ENCODE data around the gene SLC35D3. TPM values are rescaled to one million over a fixed set of nuclear protein-coding genes. Genes with fewer than 3 reads are reported as not detected.
A peak's percentile ranks its signal among the peaks of the same experiment; 100 is the strongest.
"Not testable (repeated sequence)": the region's sequence is repeated elsewhere in the genome, so short reads cannot be mapped to it uniquely, and the experiment has no call there.

SLC35D3 gene
- total and polyA plus RNA-seq, 7 experiments from 2014 or later = 0.16 TPM; not detected in 6

DNA sequence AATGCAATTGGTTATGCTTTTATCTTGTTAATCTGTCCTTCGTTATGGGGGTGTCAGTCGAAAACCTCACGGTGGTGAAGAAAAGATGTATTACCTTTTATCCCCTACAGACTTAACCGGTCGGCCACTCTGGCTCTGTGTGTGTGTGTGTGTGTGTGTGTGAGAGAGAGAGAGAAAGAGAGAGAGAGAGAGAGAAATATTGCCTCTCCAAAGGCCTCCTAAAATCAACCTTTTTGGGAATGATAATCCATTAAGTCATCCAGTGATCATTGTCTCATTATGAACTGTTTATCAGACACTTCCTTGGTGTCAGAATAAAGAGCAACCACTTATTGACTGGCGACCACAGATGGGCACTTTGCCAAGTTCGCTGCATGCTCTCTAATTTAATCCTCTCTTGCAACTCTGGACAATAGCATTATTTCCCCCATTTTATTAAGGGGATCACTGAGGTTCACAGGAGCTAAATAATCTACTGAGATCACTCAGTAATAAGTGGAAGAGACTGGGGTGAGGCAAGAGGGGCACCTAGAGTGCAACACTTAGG lies 30.7 kb downstream of the SLC35D3 start:
- Histone ChIP-seq H3K9me3 (ENCODE audit: control insufficient read depth in 2 of 3, low read length in 3 of 3) (no peaks in the 10 kb centered on the region), H3K27ac (ENCODE audit: low read depth, low read length) (no peak overlapping the region), H3K27me3 (ENCODE audit: control insufficient read depth in 2 of 2, insufficient read depth in 2 of 2, low read length in 2 of 2) (no peaks in the 10 kb centered on the region), H3K36me3 (ENCODE audit: control insufficient read depth in 2 of 3, insufficient read depth in 3 of 3, low read length in 3 of 3) (no peaks in the 10 kb centered on the region), H3K4me3 (ENCODE audit: low read length) (no peak overlapping the region), H3K4me1 (ENCODE audit: control insufficient read depth in 2 of 2, insufficient read depth in 2 of 2, low read length in 2 of 2) (no peaks in the 10 kb centered on the region)
- ChIA-PET CTCF (no interaction called here), POLR2A (no interaction called here)
- H3K9me3 Mint-ChIP-seq = peaks cover 0 to 9% (median 3%) of the 10 kb centered on the region in 11 donors
- DNase-seq (no peak), ATAC-seq (no peak)
- intact Hi-C loops (cut with micrococcal nuclease) = no loop called here
- no peak overlapping the region for H3K27ac Mint-ChIP-seq
- H3K27me3 Mint-ChIP-seq = peaks cover 0 to 29% (median 12%) of the 10 kb centered on the region in 5 donors
- peaks cover 0 to 8% (median 7%) of the 10 kb centered on the region in 7 donors for H3K4me1 Mint-ChIP-seq
- H3K36me3 Mint-ChIP-seq = peaks cover 0 to 4% (median 0%) of the 10 kb centered on the region in 5 donors
- no peak overlapping the region for H3K4me3 Mint-ChIP-seq

DNA sequence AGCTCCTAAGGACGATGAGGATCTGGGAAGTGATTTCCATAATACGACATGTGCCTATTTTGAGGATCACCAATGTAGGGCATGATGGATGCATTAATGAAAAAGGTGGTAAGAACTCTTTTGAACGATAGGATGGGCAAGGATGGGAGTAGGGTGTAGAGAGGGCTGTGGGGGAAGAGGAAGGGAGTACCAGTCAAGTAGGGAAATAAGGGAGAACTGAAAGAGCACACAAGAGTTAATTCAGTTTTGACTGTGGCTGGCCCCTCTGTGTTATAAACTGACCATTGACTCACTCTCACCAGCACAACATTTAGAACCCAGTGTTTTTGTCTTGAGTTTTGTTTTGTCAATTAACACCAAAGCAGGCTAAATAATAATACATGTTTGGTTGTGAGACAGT lies 33.0 kb downstream of the SLC35D3 start:
- intact Hi-C loops (cut with micrococcal nuclease) = no loop called here
- no peaks in the 10 kb centered on the region for H3K27me3 ChIP-seq (ENCODE audit: control insufficient read depth in 2 of 2, insufficient read depth in 2 of 2, low read length in 2 of 2)
- ChIA-PET CTCF (no interaction called here), POLR2A (no interaction called here)
- Mint-ChIP-seq H3K4me3 (no peak overlapping the region), H3K36me3 (no peaks in the 10 kb centered on the region), H3K9me3 (no peaks in the 10 kb centered on the region), H3K4me1 (peaks cover 0 to 8% (median 7%) of the 10 kb centered on the region in 7 donors), H3K27me3 (peaks cover 0 to 34% (median 24%) of the 10 kb centered on the region in 5 donors), H3K27ac (no peak overlapping the region)
- H3K36me3 ChIP-seq (ENCODE audit: control insufficient read depth in 2 of 3, insufficient read depth in 3 of 3, low read length in 3 of 3) = no peaks in the 10 kb centered on the region
- H3K27ac ChIP-seq (ENCODE audit: low read depth, low read length) = no peak overlapping the region
- H3K4me3 ChIP-seq (ENCODE audit: low read length) = no peak overlapping the region
- DNase-seq (no peak), ATAC-seq (no peak)
- H3K4me1 ChIP-seq (ENCODE audit: control insufficient read depth in 2 of 2, insufficient read depth in 2 of 2, low read length in 2 of 2) = no peaks in the 10 kb centered on the region
- no peaks in the 10 kb centered on the region for H3K9me3 ChIP-seq (ENCODE audit: control insufficient read depth in 2 of 3, low read length in 3 of 3)

DNA sequence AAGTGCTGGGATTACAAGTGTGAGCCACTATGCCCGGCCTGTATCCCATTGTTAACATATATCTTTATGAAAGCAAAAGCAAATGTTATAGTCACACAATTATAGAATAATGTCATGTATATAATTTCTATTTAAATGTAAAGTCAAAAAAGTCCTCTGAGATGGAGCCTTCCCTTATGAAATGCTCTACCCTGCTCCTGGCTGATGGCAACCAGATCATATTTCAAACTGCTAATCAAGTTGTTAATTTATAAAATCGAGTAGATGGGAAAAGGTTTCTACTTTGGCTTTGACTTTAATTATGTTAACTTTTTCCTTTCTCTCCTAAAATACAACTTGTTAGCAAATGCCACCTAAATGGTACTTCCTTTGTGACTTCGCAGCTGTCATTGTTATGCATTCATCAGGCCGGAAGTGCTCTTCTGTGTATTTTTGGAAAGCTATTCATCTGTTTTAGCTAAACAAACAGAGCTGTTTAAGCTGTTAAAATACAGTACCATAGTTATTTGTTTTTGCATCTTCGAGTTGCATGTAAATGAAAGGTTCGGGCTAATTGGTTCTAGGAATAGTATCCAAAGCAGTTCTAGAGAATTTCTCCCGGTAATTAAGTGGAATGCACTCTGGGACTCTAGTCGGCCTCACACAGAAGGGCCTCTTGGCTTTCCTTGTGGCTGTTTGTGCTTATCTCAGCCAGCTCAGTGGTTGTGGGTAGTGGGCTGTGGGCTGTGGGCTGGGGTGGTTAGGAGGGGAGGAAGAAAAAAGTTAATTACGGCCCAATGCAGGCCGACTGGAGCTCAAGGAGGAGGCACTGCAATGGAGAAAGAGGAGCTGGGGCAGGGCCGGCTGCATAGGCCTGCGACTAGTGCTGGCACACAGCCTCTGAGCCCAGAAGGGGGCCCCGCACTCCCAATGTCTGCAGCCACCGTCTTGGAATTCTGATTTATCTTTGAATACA lies 34.8 kb downstream of the SLC35D3 start:
- DNase-seq (no peak), ATAC-seq (no peak)
- peak overlapping the region in 1 of 9 donors; percentile 63 for H3K27ac Mint-ChIP-seq
- H3K27me3 ChIP-seq (ENCODE audit: control insufficient read depth in 2 of 2, insufficient read depth in 2 of 2, low read length in 2 of 2) = no peaks in the 10 kb centered on the region
- intact Hi-C loops (cut with micrococcal nuclease) = no loop called here
- no peak overlapping the region for H3K4me3 ChIP-seq (ENCODE audit: low read length)
- H3K4me1 ChIP-seq (ENCODE audit: control insufficient read depth in 2 of 2, insufficient read depth in 2 of 2, low read length in 2 of 2) = no peaks in the 10 kb centered on the region
- H3K9me3 ChIP-seq (ENCODE audit: control insufficient read depth in 2 of 3, low read length in 3 of 3) = no peaks in the 10 kb centered on the region
- H3K36me3 ChIP-seq (ENCODE audit: control insufficient read depth in 2 of 3, insufficient read depth in 3 of 3, low read length in 3 of 3) = no peaks in the 10 kb centered on the region
- H3K4me3 Mint-ChIP-seq = peak overlapping the region in 1 of 10 donors; percentile 19
- H3K27me3 Mint-ChIP-seq = peaks cover 4 to 40% (median 24%) of the 10 kb centered on the region in 5 donors
- H3K27ac ChIP-seq (ENCODE audit: low read depth, low read length) = no peak overlapping the region
- H3K36me3 Mint-ChIP-seq = no peaks in the 10 kb centered on the region
- POLR2A ChIA-PET = no interaction called here
- no peaks in the 10 kb centered on the region for H3K9me3 Mint-ChIP-seq
- CTCF ChIA-PET = interaction anchor here (0.6 kb wide), 1 partner anchor 133 kb away, joined by 4 read pairs; no protein-coding TSS in a partner anchor
- peaks cover 0 to 8% (median 7%) of the 10 kb centered on the region in 7 donors for H3K4me1 Mint-ChIP-seq

DNA sequence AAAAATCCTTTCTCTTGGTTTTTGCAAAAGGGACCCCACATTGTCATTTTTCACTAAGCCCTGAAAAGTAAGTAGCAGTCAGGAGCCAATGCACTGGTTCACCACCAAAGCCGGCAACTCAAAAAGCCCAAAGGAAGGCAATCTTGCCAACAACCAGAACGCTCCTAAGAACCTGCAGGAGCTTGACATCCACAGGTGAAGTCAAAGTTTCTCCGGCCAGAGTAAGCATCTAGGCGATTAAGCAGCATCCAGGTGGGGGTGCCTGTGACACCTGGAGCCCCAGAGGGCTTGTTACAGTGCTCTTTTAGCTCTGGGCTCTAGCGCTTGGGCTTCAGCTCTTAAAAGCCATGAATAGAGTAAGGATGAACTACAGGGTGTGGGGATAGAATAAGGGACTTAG lies 36.1 kb downstream of the SLC35D3 start:
- no peak overlapping the region for H3K4me3 ChIP-seq (ENCODE audit: low read length)
- Mint-ChIP-seq H3K36me3 (no peaks in the 10 kb centered on the region), H3K4me1 (peaks cover 0 to 8% (median 7%) of the 10 kb centered on the region in 7 donors), H3K4me3 (no peak overlapping the region), H3K27me3 (peaks cover 8 to 38% (median 32%) of the 10 kb centered on the region in 5 donors), H3K27ac (no peak overlapping the region), H3K9me3 (no peaks in the 10 kb centered on the region)
- DNase-seq (no peak), ATAC-seq (no peak)
- H3K27ac ChIP-seq (ENCODE audit: low read depth, low read length) = no peak overlapping the region
- no peaks in the 10 kb centered on the region for H3K4me1 ChIP-seq (ENCODE audit: control insufficient read depth in 2 of 2, insufficient read depth in 2 of 2, low read length in 2 of 2)
- CTCF ChIA-PET = no interaction called here
- H3K9me3 ChIP-seq (ENCODE audit: control insufficient read depth in 2 of 3, low read length in 3 of 3) = no peaks in the 10 kb centered on the region
- POLR2A ChIA-PET = no interaction called here
- no peaks in the 10 kb centered on the region for H3K27me3 ChIP-seq (ENCODE audit: control insufficient read depth in 2 of 2, insufficient read depth in 2 of 2, low read length in 2 of 2)
- intact Hi-C loops (cut with micrococcal nuclease) = no loop called here
- H3K36me3 ChIP-seq (ENCODE audit: control insufficient read depth in 2 of 3, insufficient read depth in 3 of 3, low read length in 3 of 3) = no peaks in the 10 kb centered on the region

DNA sequence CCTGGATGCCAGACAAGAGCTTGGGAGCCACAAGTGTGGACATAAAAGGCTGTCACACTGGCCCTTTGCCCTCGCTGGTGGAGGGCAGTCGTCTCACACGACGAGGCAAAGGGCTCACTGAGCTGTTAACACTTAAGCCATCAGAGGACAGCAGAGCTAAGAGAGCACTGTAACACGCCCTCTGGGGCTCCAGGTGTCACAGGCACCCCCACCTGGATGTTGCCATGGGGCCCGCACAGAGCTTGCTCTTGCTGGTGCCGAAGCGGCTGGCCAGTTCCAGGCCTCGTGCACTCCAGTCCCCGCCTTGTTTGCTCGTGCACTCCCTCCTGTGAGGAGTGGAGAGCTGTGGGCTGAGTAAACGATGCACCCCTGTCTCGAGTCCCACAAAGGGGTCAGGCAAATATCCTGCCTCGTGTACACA lies 37.4 kb downstream of the SLC35D3 start:
- ATAC-seq (no peak), DNase-seq (no peak)
- Mint-ChIP-seq H3K27me3 (peaks cover 8 to 41% (median 30%) of the 10 kb centered on the region in 5 donors), H3K4me3 (no peak overlapping the region), H3K9me3 (no peaks in the 10 kb centered on the region), H3K27ac (peak overlapping the region in 1 of 9 donors; percentile 54), H3K4me1 (peaks cover 0 to 8% (median 7%) of the 10 kb centered on the region in 7 donors), H3K36me3 (no peaks in the 10 kb centered on the region)
- no peaks in the 10 kb centered on the region for H3K36me3 ChIP-seq (ENCODE audit: control insufficient read depth in 2 of 3, insufficient read depth in 3 of 3, low read length in 3 of 3)
- no peak overlapping the region for H3K27ac ChIP-seq (ENCODE audit: low read depth, low read length)
- no peaks in the 10 kb centered on the region for H3K4me1 ChIP-seq (ENCODE audit: control insufficient read depth in 2 of 2, insufficient read depth in 2 of 2, low read length in 2 of 2)
- no peaks in the 10 kb centered on the region for H3K9me3 ChIP-seq (ENCODE audit: control insufficient read depth in 2 of 3, low read length in 3 of 3)
- no peak overlapping the region for H3K4me3 ChIP-seq (ENCODE audit: low read length)
- no peaks in the 10 kb centered on the region for H3K27me3 ChIP-seq (ENCODE audit: control insufficient read depth in 2 of 2, insufficient read depth in 2 of 2, low read length in 2 of 2)
- POLR2A ChIA-PET = no interaction called here
- CTCF ChIA-PET = interaction anchor here (0.6 kb wide), 1 partner anchor 16 kb away, joined by 5 read pairs; no protein-coding TSS in a partner anchor
- intact Hi-C loops (cut with micrococcal nuclease) = no loop called here

DNA sequence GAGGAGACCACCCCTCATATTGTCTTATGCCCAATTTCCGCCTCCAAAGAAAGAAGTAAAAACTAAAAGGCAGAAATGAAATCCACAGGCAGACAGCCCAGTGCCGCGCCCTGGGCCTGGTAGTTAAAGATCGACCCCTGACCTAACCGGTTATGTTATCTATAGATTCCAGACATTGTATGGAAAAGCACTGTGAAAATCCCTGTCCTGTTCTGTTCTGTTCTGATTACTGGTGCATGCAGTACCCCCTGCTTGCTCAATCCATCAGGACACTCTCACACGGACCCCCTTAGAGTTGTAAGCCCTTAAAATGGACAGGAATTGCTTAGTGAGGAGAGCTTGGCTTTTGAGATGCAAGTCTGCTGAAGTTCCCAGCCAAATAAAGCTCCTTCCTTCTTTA lies 37.8 kb downstream of the SLC35D3 start:
- H3K27ac ChIP-seq (ENCODE audit: low read depth, low read length); H3K9me3 ChIP-seq (ENCODE audit: control insufficient read depth in 2 of 3, low read length in 3 of 3); H3K4me1 Mint-ChIP-seq; H3K4me3 Mint-ChIP-seq; H3K36me3 Mint-ChIP-seq; intact Hi-C loops (cut with micrococcal nuclease); ATAC-seq; H3K9me3 Mint-ChIP-seq; H3K27ac Mint-ChIP-seq; H3K36me3 ChIP-seq (ENCODE audit: control insufficient read depth in 2 of 3, insufficient read depth in 3 of 3, low read length in 3 of 3); H3K4me1 ChIP-seq (ENCODE audit: control insufficient read depth in 2 of 2, insufficient read depth in 2 of 2, low read length in 2 of 2); H3K27me3 ChIP-seq (ENCODE audit: control insufficient read depth in 2 of 2, insufficient read depth in 2 of 2, low read length in 2 of 2); POLR2A ChIA-PET; H3K4me3 ChIP-seq (ENCODE audit: low read length); DNase-seq: not testable (repeated sequence)
- peaks cover 8 to 41% (median 30%) of the 10 kb centered on the region in 5 donors for H3K27me3 Mint-ChIP-seq
- CTCF ChIA-PET = interaction anchor here (0.6 to 1.0 kb wide), 2 partner anchors 16 to 27 kb away, joined by 3 to 5 read pairs; no protein-coding TSS in a partner anchor
